WTC11 (cell line): ENCODE data around the gene IL1RAP. TPM values are rescaled to one million over a fixed set of nuclear protein-coding genes. Genes with fewer than 3 reads are reported as not detected.

ENCODE experiments used
- ATAC-seq: fragments of 200-7000 bp; cut with Tn5 transposase; 2 replicates; pipeline ENCODE4 v1.10.0; 2021; ENCODE audit warnings: mild to moderate bottlenecking, moderate library complexity
- CTCF ChIA-PET: fragments of 300-600 bp; sonication (Branson Sonifier 250); formaldehyde crosslinking; loops from one replicate; lab custom pipeline; 2021; ENCODE audit warnings: antibody characterized with exemption; lab: Charles Lee
- POLR2A ChIA-PET: fragments of 350-600 bp; sonication (Branson Sonifier 250); formaldehyde crosslinking; loops from one replicate; lab custom pipeline; 2021; ENCODE audit warnings: antibody characterized with exemption; lab: Charles Lee
- DNase-seq: peaks from one replicate; pipeline ENCODE4 v3.0.0; 2021; ENCODE audit warnings: low spot score
- H3K27ac Mint-ChIP-seq: 2 replicates; pipeline ENCODE4 v1.8.0; 2021; ENCODE audit warnings: mixed read lengths
- H3K27me3 Mint-ChIP-seq: 2 replicates; pipeline ENCODE4 v1.8.0; 2021; ENCODE audit warnings: low read depth, mild to moderate bottlenecking, moderate library complexity, mixed read lengths
- H3K36me3 Mint-ChIP-seq: 2 replicates; pipeline ENCODE4 v1.8.0; 2021; ENCODE audit warnings: mixed read lengths
- H3K4me1 Mint-ChIP-seq: 2 replicates; pipeline ENCODE4 v1.8.0; 2022; ENCODE audit warnings: mixed read lengths
- H3K4me3 Mint-ChIP-seq: 2 replicates; pipeline ENCODE4 v1.8.0; 2021; ENCODE audit warnings: mild to moderate bottlenecking, moderate library complexity, mixed read lengths
- H3K9me3 Mint-ChIP-seq: 2 replicates; pipeline ENCODE4 v1.8.0; 2021; ENCODE audit warnings: mixed read lengths
- CREM ChIP-seq: sonication (generic); formaldehyde crosslinking; IDR thresholded peaks from 2 replicates; pipeline ENCODE4 v1.8.1; 2022; ENCODE audit warnings: mild to moderate bottlenecking, missing genetic modification reagents, moderate library complexity
- EMX1 ChIP-seq: fragments of 250-450 bp; sonication (Bioruptor Pico); IDR thresholded peaks from 2 replicates; pipeline ENCODE4 v1.8.0; 2021; ENCODE audit warnings: mild to moderate bottlenecking
- ETV6 ChIP-seq: sonication (generic); formaldehyde crosslinking; IDR thresholded peaks from 2 replicates; pipeline ENCODE4 v1.8.1; 2022; ENCODE audit warnings: mild to moderate bottlenecking, missing genetic modification reagents
- GABPB1 ChIP-seq: sonication (generic); formaldehyde crosslinking; IDR thresholded peaks from 2 replicates; pipeline ENCODE4 v1.8.1; 2023; ENCODE audit warnings: mild to moderate bottlenecking, missing genetic modification reagents
- GRHL2 ChIP-seq: fragments of 250-450 bp; sonication (Bioruptor Pico); IDR thresholded peaks from 2 replicates; pipeline ENCODE4 v1.8.0; 2022; ENCODE audit warnings: mild to moderate bottlenecking, moderate library complexity; ENCODE audit not compliant: insufficient replicate concordance, severe bottlenecking
- KAT7 ChIP-seq: sonication (generic); formaldehyde crosslinking; IDR thresholded peaks from 2 replicates; pipeline ENCODE4 v1.8.1; 2023; ENCODE audit warnings: missing genetic modification reagents, mild to moderate bottlenecking, borderline replicate concordance
- NR1H2 ChIP-seq: sonication (generic); formaldehyde crosslinking; IDR thresholded peaks from 2 replicates; pipeline ENCODE4 v1.9.0; 2021; ENCODE audit warnings: mild to moderate bottlenecking, moderate library complexity, missing genetic modification reagents
- SMAD3 ChIP-seq: sonication (generic); formaldehyde crosslinking; IDR thresholded peaks from 2 replicates; pipeline ENCODE4 v1.8.0; 2022; ENCODE audit warnings: missing genetic modification reagents, mild to moderate bottlenecking, borderline replicate concordance
- TCF7 ChIP-seq: sonication (generic); formaldehyde crosslinking; IDR thresholded peaks from 2 replicates; pipeline ENCODE4 v1.8.0; 2022; ENCODE audit warnings: mild to moderate bottlenecking, low read depth, missing genetic modification reagents, moderate library complexity
- TEAD1 ChIP-seq: sonication (generic); formaldehyde crosslinking; IDR thresholded peaks from 2 replicates; pipeline ENCODE4 v1.8.0; 2022; ENCODE audit warnings: mild to moderate bottlenecking, missing genetic modification reagents
- ZNF138 ChIP-seq: sonication (generic); formaldehyde crosslinking; conservative IDR thresholded peaks from 2 replicates; pipeline ENCODE4 v1.8.1; 2022; ENCODE audit warnings: mild to moderate bottlenecking, moderate library complexity, missing genetic modification reagents
- ZNF423 ChIP-seq: fragments of 250-450 bp; sonication (Bioruptor Pico); IDR thresholded peaks from 2 replicates; pipeline ENCODE4 v2.1.2; 2022; ENCODE audit warnings: mild to moderate bottlenecking, moderate library complexity
- ZNF671 ChIP-seq: fragments of 250-450 bp; sonication (Bioruptor Pico); IDR thresholded peaks from 2 replicates; pipeline ENCODE4 v1.8.0; 2021; ENCODE audit warnings: mild to moderate bottlenecking
- total RNA-seq: library from RNA; stranded (reverse); gene quantifications from 3 replicates; pipeline ENCODE4 v1.2.3, GENCODE V29; 2021
- TF ChIP-seq, protein P1 (sequence below): fragments of 250-450 bp; sonication (Bioruptor Pico); IDR thresholded peaks from 2 replicates; pipeline ENCODE4 v1.9.0; 2021; ENCODE audit warnings: mild to moderate bottlenecking
- TF ChIP-seq, protein P2 (sequence below): sonication (generic); formaldehyde crosslinking; conservative IDR thresholded peaks from 2 replicates; pipeline ENCODE4 v1.8.1; 2022; ENCODE audit warnings: mild to moderate bottlenecking, missing genetic modification reagents
- TF ChIP-seq, protein P3 (sequence below): sonication (generic); formaldehyde crosslinking; IDR thresholded peaks from 2 replicates; pipeline ENCODE4 v1.8.0; 2023; ENCODE audit warnings: missing genetic modification reagents

IL1RAP gene
- total RNA-seq, 1 experiment from 2014 or later = 4.5 TPM

DNA sequence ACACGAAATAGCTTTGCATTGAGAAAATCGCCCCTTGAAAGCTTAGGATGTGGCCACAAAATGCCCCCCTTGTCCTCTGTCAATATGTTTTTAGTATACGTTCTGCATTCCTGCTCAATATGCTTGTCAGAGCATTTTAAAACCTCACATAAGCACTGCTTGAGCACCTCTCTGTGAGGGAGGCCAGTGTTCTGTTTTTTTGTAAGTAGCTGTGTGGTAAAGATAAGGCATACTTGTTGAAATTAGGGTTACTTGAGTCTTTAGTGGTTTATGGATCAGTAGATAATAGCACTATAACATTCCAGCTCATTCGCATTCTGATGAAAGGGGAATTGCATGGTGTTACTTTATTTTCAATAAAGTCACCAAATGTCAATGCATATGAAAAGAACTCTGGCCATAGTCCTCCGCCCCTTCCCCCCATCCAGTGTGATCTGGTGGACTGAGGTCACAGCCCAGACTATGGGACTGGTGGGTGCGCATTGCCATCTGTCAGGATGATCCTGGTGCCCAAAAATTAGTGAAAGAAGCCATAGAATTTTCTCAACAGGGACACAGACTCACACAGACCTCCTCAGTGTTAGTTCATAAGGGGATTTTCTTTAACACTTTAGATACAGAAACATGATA, 33.1 kb downstream of the IL1RAP start (continued):
- TF ChIP-seq, protein P1, sequence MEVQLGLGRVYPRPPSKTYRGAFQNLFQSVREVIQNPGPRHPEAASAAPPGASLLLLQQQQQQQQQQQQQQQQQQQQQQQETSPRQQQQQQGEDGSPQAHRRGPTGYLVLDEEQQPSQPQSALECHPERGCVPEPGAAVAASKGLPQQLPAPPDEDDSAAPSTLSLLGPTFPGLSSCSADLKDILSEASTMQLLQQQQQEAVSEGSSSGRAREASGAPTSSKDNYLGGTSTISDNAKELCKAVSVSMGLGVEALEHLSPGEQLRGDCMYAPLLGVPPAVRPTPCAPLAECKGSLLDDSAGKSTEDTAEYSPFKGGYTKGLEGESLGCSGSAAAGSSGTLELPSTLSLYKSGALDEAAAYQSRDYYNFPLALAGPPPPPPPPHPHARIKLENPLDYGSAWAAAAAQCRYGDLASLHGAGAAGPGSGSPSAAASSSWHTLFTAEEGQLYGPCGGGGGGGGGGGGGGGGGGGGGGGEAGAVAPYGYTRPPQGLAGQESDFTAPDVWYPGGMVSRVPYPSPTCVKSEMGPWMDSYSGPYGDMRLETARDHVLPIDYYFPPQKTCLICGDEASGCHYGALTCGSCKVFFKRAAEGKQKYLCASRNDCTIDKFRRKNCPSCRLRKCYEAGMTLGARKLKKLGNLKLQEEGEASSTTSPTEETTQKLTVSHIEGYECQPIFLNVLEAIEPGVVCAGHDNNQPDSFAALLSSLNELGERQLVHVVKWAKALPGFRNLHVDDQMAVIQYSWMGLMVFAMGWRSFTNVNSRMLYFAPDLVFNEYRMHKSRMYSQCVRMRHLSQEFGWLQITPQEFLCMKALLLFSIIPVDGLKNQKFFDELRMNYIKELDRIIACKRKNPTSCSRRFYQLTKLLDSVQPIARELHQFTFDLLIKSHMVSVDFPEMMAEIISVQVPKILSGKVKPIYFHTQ (CRISPR knock-in tag) = no peak
- TF ChIP-seq TCF7 (no peak), NR1H2 (CRISPR knock-in tag) (no peak)
- TF ChIP-seq, protein P2, sequence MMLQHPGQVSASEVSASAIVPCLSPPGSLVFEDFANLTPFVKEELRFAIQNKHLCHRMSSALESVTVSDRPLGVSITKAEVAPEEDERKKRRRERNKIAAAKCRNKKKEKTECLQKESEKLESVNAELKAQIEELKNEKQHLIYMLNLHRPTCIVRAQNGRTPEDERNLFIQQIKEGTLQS (CRISPR knock-in tag) = no peak
- TF ChIP-seq, all 79 proteins: peak for 0

DNA sequence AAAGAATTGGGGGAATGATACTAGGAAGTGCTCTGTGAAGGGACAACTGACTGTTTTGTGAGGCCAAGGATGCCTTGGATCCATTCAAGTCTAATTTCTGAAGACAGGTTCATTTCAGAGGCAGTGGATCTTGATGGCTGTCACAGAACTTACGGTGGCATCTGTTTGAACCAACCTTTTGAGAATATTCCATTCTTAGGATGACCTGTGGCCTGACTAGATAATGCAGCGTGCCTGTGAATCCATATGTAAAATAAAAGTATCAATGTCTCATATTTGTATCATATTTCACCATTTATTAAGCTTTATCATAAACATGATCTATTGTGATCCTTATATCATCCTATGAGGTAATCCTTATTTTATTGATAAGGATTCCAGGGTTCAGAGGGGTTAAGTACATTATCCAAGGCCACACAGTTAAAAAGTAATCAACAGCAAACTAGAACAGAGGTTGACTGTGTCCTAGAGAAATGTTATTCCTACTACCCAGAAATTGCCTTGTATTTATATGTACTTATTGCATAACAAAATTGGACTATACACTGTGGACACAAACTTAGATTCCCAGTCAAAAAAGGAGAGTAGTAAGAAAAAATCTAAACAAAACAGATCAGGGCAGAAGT, 34.3 kb downstream of the IL1RAP start:
- DNase-seq = no peak

DNA sequence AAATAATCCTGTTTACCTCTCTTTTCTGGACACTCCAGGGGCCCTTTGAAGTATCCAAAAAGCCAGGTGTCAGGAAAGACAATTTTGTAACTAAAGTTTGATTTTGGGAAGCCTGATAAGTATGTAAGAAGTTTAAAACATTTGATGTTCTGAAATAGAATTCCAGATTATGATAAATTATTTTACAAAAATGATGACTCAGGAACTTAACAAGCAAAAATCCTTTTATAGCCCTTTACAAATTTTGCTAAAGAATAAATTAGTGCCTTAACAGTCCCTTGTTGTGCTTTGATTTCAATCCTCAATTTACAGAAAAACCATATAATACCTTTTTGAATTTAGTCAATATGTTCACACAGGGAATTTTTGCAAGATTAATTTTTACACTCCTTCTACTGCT, 38.1 kb downstream of the IL1RAP start:
- peaks cover 25% of the 10 kb centered on the region for H3K36me3 Mint-ChIP-seq
- no peak overlapping the region for H3K4me3 Mint-ChIP-seq
- peaks cover 15% of the 10 kb centered on the region for H3K9me3 Mint-ChIP-seq
- CTCF ChIA-PET = interaction anchor here (1.7 kb wide), 1 partner anchor 39 kb away, joined by 5 read pairs; the partner anchor contains the start of gene IL1RAP
- POLR2A ChIA-PET = interaction anchor here (0.5 kb wide), 1 partner anchor 16 kb away, joined by 3 read pairs; no protein-coding TSS in a partner anchor
- TF ChIP-seq SMAD3 (no peak), ZNF423 (no peak), CREM (CRISPR knock-in tag) (no peak), ZNF671 (CRISPR knock-in tag) (no peak), EMX1 (CRISPR knock-in tag) (no peak), GRHL2 (no peak), KAT7 (no peak), NR1H2 (CRISPR knock-in tag) (no peak)
- TF ChIP-seq, protein P3, sequence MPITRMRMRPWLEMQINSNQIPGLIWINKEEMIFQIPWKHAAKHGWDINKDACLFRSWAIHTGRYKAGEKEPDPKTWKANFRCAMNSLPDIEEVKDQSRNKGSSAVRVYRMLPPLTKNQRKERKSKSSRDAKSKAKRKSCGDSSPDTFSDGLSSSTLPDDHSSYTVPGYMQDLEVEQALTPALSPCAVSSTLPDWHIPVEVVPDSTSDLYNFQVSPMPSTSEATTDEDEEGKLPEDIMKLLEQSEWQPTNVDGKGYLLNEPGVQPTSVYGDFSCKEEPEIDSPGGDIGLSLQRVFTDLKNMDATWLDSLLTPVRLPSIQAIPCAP (CRISPR knock-in tag) = no peak
- DNase-seq (no peak), ATAC-seq (no peak)
- peaks cover 43% of the 10 kb centered on the region for H3K4me1 Mint-ChIP-seq
- peak overlapping the region; percentile 95; the same call in 1 of the 2 replicates for H3K27ac Mint-ChIP-seq
- H3K27me3 Mint-ChIP-seq = no peaks in the 10 kb centered on the region; the same call in 1 of the 2 replicates

More for the DNA sequence above, 34.3 kb downstream of the IL1RAP start:
- TF ChIP-seq GABPB1 (CRISPR knock-in tag) (peak; percentile 66), ETV6 (no peak)
- ChIA-PET POLR2A (no interaction called here), CTCF (no interaction called here)
- Mint-ChIP-seq H3K4me3 (no peak overlapping the region), H3K36me3 (peaks cover 25% of the 10 kb centered on the region), H3K27me3 (peaks cover 32% of the 10 kb centered on the region), H3K4me1 (peaks cover 30% of the 10 kb centered on the region), H3K9me3 (peaks cover 15% of the 10 kb centered on the region), H3K27ac (no peak overlapping the region)
- ATAC-seq = no peak

DNA sequence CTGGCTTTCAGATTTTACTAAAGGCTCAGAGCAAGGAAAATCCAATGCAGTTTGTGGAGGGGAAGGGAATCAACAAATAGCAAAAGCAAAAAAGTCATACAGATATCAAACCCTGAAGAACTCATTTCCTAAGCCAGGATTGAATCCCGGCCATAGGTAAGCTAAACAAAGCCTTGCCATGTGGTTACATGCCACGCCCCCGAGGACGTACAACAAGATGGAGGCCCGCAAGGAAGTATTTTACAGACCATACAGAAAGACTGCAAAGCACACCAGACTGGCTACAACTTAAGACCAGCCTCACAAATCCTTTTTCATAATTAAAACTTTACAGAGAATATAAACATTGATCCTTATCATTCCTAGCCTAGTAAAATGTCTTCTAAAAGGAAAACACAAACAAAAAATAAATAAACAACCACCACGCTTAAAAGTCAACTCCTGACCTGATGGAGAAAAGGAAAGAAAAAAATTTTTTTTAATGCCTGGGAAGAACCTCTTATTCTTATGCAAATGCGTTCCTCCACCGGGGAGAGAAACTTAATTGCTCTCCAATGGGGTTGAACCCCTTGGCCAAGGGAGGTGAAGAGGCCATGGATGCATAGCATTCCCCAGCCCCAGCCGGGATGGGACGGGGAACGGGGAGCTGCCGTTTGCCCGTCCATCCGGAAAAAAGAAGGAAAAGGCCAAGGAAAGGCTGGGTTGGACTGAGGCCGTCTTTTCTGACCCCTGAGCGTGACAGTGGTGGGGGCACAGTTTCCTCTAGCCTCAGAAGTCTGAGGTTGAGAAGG, 39.3 kb downstream of the IL1RAP start:
- Mint-ChIP-seq H3K9me3 (peaks cover 15% of the 10 kb centered on the region), H3K36me3 (peaks cover 25% of the 10 kb centered on the region), H3K4me1 (peaks cover 41% of the 10 kb centered on the region), H3K27ac (peak overlapping the region; percentile 95), H3K27me3 (no peaks in the 10 kb centered on the region; the same call in 1 of the 2 replicates)
- ChIA-PET CTCF (interaction anchor here (1.0 to 1.7 kb wide), 2 partner anchors 40 to 144 kb away, joined by 3 to 5 read pairs; partner anchors contain the start of gene IL1RAP), POLR2A (interaction anchor here (1.5 kb wide), 1 partner anchor 39 kb away, joined by 3 read pairs; the partner anchor contains the start of gene IL1RAP)
- ATAC-seq (peak; percentile 94), DNase-seq (peak; percentile 79)
- TF ChIP-seq TCF7 (no peak), TEAD1 (CRISPR knock-in tag) (peak; percentile 48; the same call in 1 of the 2 replicates), ZNF138 (no peak)
- TF ChIP-seq, all 79 proteins: peak for 1
- peak overlapping the region; percentile 58 for H3K4me3 Mint-ChIP-seq
